K562 (cell line): Measurements from ENCODE around the gene RNF167. TPM values are rescaled to one million over a fixed set of nuclear protein-coding genes. Genes with fewer than 3 reads are reported as not detected.
A peak's percentile ranks its signal among the peaks of the same experiment; 100 is the strongest.

ENCODE experiments used
- CC2D1A ChIP-seq: fragments of 450-650 bp; IDR thresholded peaks from 2 replicates; pipeline ENCODE4 v1.6.1; 2017; ENCODE audit warnings: mild to moderate bottlenecking
- DNMT1 ChIP-seq: fragments of 450-650 bp; IDR thresholded peaks from 2 replicates; pipeline ENCODE4 v1.6.1; 2016; ENCODE audit warnings: antibody characterized with exemption, mild to moderate bottlenecking
- HDGF ChIP-seq: fragments of 450-650 bp; IDR thresholded peaks from 2 replicates; pipeline ENCODE4 v1.6.1; 2016
- HMGN3 ChIP-seq: IDR thresholded peaks from 2 replicates; pipeline ENCODE4 v1.6.1; 2011; ENCODE audit warnings: borderline replicate concordance, low read depth, mild to moderate bottlenecking, mixed read lengths, low read length; ENCODE audit not compliant: insufficient read length; ENCODE audit errors: extremely low read depth
- ILK ChIP-seq: fragments of 450-650 bp; IDR thresholded peaks from 2 replicates; pipeline ENCODE4 v1.6.1; 2016; ENCODE audit warnings: missing genetic modification characterization, low read depth, mild to moderate bottlenecking, missing compliant biosample characterization, moderate library complexity, borderline replicate concordance
- KLF1 ChIP-seq: fragments of 450-650 bp; IDR thresholded peaks from 2 replicates; pipeline ENCODE4 v1.6.1; 2016; ENCODE audit warnings: missing genetic modification characterization, missing compliant biosample characterization
- MYC ChIP-seq, 2 experiments: fragments of 250-450 bp in 1 of 2; sonication (Bioruptor Pico) in 1 of 2; IDR thresholded peaks; 2 replicates each; pipeline versions ENCODE4 v1.5.1 to v1.6.1; 2012 to 2021; ENCODE audit warnings: low read depth in 2 of 2, borderline replicate concordance in 1 of 2, improper control_type of control experiment in 1 of 2, low read length in 1 of 2, mild to moderate bottlenecking in 1 of 2, moderate library complexity in 1 of 2
- NCOA4 ChIP-seq: fragments of 450-650 bp; IDR thresholded peaks from 2 replicates; pipeline ENCODE4 v1.6.1; 2018; ENCODE audit warnings: mild to moderate bottlenecking; ENCODE audit not compliant: partially characterized antibody
- TRIM24 ChIP-seq, 2 experiments: fragments of 450-650 bp; IDR thresholded peaks; 2 replicates each; pipeline ENCODE4 v1.6.1; 2016
- ZNF668 ChIP-seq: fragments of 250-450 bp; sonication (Bioruptor Pico); IDR thresholded peaks from 2 replicates; pipeline ENCODE4 v1.8.0; 2022; ENCODE audit warnings: mild to moderate bottlenecking, inconsistent platforms
- polyA plus RNA-seq, 8 experiments: library from polyadenylated mRNA; depleted of rRNA in 4 of 8; stranded (reverse) in 5 of 8; unstranded in 3 of 8; fragments of >200 nt; fragmentation: Nextera tagmentation in 2 of 8; fragmentation: Illumina TruSeq in 1 of 8; extraction: Ambion mirVana in 2 of 8; extraction: Trizol in 1 of 8; gene quantifications; 2 replicates each; pipeline versions ENCODE4 v1.2.1 to v1.2.3, GENCODE V29; 2011 to 2014; ENCODE audit warnings: inconsistent platforms in 1 of 8, missing spikeins in 1 of 8
- total RNA-seq, 7 experiments: library from RNA; depleted of rRNA in 6 of 7; stranded (reverse); fragments of >200 nt in 6 of 7; fragmentation: Illumina TruSeq in 2 of 7; extraction: Trizol in 2 of 7; gene quantifications; 2 replicates each; pipeline versions ENCODE4 v1.2.1 to v1.2.3, GENCODE V29; 2011 to 2021; ENCODE audit warnings: low replicate concordance in 1 of 7
- TF ChIP-seq, protein P1 (sequence below): sonication (generic); formaldehyde crosslinking; IDR thresholded peaks from 2 replicates; pipeline ENCODE4 v1.4.0; 2020; ENCODE audit warnings: mild to moderate bottlenecking, missing genetic modification reagents
- TF ChIP-seq, protein P2 (sequence below), 2 experiments: fragments of 450-650 bp in 1 of 2; sonication (generic) in 1 of 2; formaldehyde crosslinking in 1 of 2; IDR thresholded peaks; 2 replicates each; pipeline versions ENCODE4 v1.7.1 to v1.9.0; 2016 to 2022; ENCODE audit warnings: inconsistent platforms in 1 of 2, mild to moderate bottlenecking in 1 of 2, missing genetic modification reagents in 1 of 2
- TF ChIP-seq, protein P3 (sequence below): fragments of 250-450 bp; sonication (Bioruptor Pico); IDR thresholded peaks from 2 replicates; pipeline ENCODE4 v1.5.0; 2021; ENCODE audit warnings: mild to moderate bottlenecking, borderline replicate concordance

The RNF167 gene
- total and polyA plus RNA-seq, 9 of the 15 experiments (the other 6 are each of a cell fraction or from before 2014, with no cell fraction given): 16.5 to 143 (median 45.5) TPM

DNA sequence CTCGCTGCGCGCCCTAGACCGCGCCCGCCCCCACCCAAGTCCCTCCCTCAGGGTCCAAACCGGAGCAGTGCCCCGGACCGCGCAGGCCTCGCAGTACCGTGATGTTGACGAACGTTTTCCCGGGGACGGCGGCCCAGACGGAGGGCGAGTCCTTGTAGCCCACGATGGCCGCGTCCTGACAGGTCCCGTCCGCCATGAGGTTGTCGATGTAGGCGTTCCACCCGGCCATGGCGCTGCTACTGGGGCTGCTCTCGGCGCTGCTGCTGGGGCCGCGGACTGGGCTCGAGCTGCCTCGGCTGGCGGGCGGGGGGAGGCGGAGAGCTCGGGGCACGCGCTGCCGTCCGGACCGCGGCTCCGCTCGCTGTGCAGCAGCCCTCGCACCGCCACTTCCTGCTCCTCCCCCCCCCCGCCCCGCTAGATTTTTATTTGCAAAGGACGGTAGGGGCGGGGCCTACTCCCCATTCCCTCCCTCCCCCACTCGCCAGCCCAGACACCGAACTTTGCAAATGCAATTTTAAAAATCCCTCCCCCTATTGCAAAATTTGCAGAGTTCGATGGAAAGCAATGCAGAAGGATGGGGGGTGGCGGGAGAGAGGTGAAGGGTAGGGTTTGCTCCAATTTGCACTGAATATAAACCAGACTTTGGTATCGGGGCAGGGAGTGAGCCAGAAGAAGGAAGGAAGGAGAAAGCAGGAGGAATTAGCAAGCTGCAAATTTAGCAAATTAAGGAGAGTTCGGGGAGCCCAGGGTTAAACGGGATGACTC is 8.3 kb downstream of the RNF167 start, which contains the start of gene PFN1 (continued):
- TF ChIP-seq, protein P1, sequence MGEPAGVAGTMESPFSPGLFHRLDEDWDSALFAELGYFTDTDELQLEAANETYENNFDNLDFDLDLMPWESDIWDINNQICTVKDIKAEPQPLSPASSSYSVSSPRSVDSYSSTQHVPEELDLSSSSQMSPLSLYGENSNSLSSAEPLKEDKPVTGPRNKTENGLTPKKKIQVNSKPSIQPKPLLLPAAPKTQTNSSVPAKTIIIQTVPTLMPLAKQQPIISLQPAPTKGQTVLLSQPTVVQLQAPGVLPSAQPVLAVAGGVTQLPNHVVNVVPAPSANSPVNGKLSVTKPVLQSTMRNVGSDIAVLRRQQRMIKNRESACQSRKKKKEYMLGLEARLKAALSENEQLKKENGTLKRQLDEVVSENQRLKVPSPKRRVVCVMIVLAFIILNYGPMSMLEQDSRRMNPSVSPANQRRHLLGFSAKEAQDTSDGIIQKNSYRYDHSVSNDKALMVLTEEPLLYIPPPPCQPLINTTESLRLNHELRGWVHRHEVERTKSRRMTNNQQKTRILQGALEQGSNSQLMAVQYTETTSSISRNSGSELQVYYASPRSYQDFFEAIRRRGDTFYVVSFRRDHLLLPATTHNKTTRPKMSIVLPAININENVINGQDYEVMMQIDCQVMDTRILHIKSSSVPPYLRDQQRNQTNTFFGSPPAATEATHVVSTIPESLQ (CRISPR knock-in tag): 0 out of 2 replicates have a peak, but pooled peaks have one; percentile 25
- 0 out of 4 replicates have a peak, but pooled peaks have one; percentile 28 to 42 for TF ChIP-seq TRIM24 (IDR thresholded peaks at IDR 0.05)
- TF ChIP-seq HDGF: no peak
- no peak for TF ChIP-seq DNMT1
- no peak for TF ChIP-seq MYC (IDR thresholded peaks at IDR 0.05; ENCODE audit: low read depth, low read length)
- no peak for TF ChIP-seq MYC (CRISPR knock-in tag; IDR thresholded peaks at IDR 0.05; ENCODE audit: borderline replicate concordance, low read depth)
- peak; percentile 25 for TF ChIP-seq HMGN3
- TF ChIP-seq KLF1 (tag): no peak
- TF ChIP-seq, protein P2, sequence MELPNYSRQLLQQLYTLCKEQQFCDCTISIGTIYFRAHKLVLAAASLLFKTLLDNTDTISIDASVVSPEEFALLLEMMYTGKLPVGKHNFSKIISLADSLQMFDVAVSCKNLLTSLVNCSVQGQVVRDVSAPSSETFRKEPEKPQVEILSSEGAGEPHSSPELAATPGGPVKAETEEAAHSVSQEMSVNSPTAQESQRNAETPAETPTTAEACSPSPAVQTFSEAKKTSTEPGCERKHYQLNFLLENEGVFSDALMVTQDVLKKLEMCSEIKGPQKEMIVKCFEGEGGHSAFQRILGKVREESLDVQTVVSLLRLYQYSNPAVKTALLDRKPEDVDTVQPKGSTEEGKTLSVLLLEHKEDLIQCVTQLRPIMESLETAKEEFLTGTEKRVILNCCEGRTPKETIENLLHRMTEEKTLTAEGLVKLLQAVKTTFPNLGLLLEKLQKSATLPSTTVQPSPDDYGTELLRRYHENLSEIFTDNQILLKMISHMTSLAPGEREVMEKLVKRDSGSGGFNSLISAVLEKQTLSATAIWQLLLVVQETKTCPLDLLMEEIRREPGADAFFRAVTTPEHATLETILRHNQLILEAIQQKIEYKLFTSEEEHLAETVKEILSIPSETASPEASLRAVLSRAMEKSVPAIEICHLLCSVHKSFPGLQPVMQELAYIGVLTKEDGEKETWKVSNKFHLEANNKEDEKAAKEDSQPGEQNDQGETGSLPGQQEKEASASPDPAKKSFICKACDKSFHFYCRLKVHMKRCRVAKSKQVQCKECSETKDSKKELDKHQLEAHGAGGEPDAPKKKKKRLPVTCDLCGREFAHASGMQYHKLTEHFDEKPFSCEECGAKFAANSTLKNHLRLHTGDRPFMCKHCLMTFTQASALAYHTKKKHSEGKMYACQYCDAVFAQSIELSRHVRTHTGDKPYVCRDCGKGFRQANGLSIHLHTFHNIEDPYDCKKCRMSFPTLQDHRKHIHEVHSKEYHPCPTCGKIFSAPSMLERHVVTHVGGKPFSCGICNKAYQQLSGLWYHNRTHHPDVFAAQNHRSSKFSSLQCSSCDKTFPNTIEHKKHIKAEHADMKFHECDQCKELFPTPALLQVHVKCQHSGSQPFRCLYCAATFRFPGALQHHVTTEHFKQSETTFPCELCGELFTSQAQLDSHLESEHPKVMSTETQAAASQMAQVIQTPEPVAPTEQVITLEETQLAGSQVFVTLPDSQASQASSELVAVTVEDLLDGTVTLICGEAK (IDR thresholded peaks at IDR 0.05): peak; percentile 59; the same call in 1 of the 2 replicates
- TF ChIP-seq, protein P2 (CRISPR knock-in tag; IDR thresholded peaks at IDR 0.05): no peak
- TF ChIP-seq, protein P3, sequence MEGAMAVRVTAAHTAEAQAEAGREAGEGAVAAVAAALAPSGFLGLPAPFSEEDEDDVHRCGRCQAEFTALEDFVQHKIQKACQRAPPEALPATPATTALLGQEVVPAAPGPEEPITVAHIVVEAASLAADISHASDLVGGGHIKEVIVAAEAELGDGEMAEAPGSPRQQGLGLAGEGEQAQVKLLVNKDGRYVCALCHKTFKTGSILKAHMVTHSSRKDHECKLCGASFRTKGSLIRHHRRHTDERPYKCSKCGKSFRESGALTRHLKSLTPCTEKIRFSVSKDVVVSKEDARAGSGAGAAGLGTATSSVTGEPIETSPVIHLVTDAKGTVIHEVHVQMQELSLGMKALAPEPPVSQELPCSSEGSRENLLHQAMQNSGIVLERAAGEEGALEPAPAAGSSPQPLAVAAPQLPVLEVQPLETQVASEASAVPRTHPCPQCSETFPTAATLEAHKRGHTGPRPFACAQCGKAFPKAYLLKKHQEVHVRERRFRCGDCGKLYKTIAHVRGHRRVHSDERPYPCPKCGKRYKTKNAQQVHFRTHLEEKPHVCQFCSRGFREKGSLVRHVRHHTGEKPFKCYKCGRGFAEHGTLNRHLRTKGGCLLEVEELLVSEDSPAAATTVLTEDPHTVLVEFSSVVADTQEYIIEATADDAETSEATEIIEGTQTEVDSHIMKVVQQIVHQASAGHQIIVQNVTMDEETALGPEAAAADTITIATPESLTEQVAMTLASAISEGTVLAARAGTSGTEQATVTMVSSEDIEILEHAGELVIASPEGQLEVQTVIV (CRISPR knock-in tag): no peak
- 0 out of 2 replicates have a peak, but pooled peaks have one; percentile 16 for TF ChIP-seq CC2D1A
- TF ChIP-seq ZNF668 (CRISPR knock-in tag): no peak
- TF ChIP-seq NCOA4: no peak
- no peak for TF ChIP-seq ILK (tag)
